Ovary (tissue), 3 donors: ENCODE results near the gene LRMDA.

Experiments used
- POLR2A ChIP-seq: fragments of 450-650 bp; IDR thresholded peaks from one replicate; pipeline ENCODE4 v1.6.1; 2017; ENCODE audit warnings: antibody characterized with exemption, mild to moderate bottlenecking, moderate library complexity
- TF ChIP-seq, protein P1 (sequence below), 3 donors: fragments of 450-650 bp in 2 of 3; fragments of 200-600 bp in 1 of 3; IDR thresholded peaks; one replicate each; pipeline versions ENCODE4 v1.5.1 to v1.8.0; 2016 to 2022; ENCODE audit warnings: antibody characterized with exemption in 3 of 3, mild to moderate bottlenecking in 1 of 3
- donor health status: DM: no; HTN: no; CAD: no.

DNA sequence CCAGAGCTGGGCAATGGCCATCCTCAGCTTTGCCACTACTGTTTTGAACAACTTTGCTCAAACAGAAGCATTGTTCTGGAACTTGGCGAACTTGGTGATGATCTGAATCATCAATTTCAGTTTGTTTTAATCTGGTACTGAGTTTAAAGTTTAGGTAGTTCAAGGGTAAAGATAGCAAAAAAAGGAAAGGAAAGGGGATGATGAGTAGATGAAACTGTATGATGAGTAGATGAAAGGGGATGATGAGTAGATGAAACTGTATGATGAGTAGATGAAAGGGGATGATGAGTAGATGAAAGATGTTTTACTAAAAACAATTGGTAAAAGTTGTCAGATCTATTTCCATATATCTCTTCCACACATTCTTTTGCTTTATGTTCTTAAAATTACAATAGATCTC is 737.0 kb downstream of the LRMDA start:
- TF ChIP-seq, protein P1, sequence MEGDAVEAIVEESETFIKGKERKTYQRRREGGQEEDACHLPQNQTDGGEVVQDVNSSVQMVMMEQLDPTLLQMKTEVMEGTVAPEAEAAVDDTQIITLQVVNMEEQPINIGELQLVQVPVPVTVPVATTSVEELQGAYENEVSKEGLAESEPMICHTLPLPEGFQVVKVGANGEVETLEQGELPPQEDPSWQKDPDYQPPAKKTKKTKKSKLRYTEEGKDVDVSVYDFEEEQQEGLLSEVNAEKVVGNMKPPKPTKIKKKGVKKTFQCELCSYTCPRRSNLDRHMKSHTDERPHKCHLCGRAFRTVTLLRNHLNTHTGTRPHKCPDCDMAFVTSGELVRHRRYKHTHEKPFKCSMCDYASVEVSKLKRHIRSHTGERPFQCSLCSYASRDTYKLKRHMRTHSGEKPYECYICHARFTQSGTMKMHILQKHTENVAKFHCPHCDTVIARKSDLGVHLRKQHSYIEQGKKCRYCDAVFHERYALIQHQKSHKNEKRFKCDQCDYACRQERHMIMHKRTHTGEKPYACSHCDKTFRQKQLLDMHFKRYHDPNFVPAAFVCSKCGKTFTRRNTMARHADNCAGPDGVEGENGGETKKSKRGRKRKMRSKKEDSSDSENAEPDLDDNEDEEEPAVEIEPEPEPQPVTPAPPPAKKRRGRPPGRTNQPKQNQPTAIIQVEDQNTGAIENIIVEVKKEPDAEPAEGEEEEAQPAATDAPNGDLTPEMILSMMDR (IDR thresholded peaks at IDR 0.05): no peak
- TF ChIP-seq POLR2A: no peak
